ENCODE results near the gene SPATA2L. TPM values are rescaled to one million over a fixed set of nuclear protein-coding genes. Genes with fewer than 3 reads are reported as not detected.
A peak's percentile ranks its signal among the peaks of the same experiment; 100 is the strongest.

SPATA2L gene
- total and polyA plus RNA-seq, 8 donors: 9.7 to 41.4 (median 12.8) TPM; not detected in 1

DNA sequence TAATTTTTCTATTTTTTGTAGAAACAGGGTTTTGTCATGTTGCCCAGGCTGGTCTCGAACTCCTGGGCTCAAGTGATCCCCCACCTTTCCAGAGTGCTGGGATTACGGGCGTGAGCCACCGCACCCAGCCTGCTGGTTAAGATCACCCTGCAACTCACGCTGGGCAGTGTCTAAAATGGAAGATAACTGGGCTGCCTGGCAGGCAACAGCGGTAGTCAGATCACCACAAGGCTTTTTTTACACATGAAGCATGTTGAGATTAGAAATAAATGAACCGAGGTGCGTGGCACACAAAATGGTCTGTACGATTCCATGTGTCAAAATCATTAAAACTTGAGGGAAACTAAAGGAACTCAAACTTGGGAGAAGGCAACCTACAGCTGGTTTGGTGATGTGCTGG is 46.6 kb upstream of the SPATA2L start:
- H3K4me3 ChIP-seq: no peak overlapping the region
- WGBS, 5 donors: 91 to 98% (median 97%) methylated on average over 9 of the region's 9 CpGs
- H3K9me3 ChIP-seq: no peaks in the 10 kb centered on the region
- peaks cover 0 to 10% (median 6%) of the 10 kb centered on the region in 4 donors for H3K4me1 ChIP-seq
- no peak for DNase-seq
- intact Hi-C loops (cut with DNase I; ENCODE audit: low total_unique reads): no loop called here
- peaks cover 0 to 31% (median 19%) of the 10 kb centered on the region in 4 donors for H3K36me3 ChIP-seq
- no peak for TF ChIP-seq POLR2AphosphoS5 (IDR thresholded peaks at IDR 0.05)
- TF ChIP-seq, protein P1, sequence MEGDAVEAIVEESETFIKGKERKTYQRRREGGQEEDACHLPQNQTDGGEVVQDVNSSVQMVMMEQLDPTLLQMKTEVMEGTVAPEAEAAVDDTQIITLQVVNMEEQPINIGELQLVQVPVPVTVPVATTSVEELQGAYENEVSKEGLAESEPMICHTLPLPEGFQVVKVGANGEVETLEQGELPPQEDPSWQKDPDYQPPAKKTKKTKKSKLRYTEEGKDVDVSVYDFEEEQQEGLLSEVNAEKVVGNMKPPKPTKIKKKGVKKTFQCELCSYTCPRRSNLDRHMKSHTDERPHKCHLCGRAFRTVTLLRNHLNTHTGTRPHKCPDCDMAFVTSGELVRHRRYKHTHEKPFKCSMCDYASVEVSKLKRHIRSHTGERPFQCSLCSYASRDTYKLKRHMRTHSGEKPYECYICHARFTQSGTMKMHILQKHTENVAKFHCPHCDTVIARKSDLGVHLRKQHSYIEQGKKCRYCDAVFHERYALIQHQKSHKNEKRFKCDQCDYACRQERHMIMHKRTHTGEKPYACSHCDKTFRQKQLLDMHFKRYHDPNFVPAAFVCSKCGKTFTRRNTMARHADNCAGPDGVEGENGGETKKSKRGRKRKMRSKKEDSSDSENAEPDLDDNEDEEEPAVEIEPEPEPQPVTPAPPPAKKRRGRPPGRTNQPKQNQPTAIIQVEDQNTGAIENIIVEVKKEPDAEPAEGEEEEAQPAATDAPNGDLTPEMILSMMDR (IDR thresholded peaks at IDR 0.05): no peak
- TF ChIP-seq POLR2A (IDR thresholded peaks at IDR 0.05): no peak
- no peak for TF ChIP-seq EP300 (IDR thresholded peaks at IDR 0.05)
- no peaks in the 10 kb centered on the region for H3K27me3 ChIP-seq
- no peak overlapping the region for H3K27ac ChIP-seq

DNA sequence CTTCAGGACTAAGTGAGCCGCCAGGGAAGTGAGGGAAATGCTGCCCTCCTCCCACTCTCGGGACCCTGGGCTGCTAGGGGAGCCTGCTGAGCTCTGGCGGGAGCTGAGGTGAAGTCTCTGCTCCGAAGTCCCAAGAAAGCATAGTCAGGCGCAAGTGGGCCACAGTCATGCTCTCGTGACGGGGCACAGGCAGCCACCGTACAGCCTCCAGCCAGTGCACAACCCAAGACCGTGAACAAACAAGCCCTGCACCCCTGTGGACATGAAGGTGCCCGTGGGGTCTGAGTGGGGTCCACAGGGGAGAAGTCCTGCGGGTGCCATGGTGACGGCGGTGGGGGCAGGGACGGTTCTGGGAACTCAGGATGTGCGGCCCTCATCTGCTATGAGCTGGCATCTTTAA is 44.5 kb upstream of the SPATA2L start:
- 89 to 96% (median 94%) methylated on average over 13 to 15 of the region's 15 CpGs for WGBS, 5 donors
- H3K4me3 ChIP-seq: no peak overlapping the region
- intact Hi-C loops (cut with DNase I; ENCODE audit: low total_unique reads): no loop called here
- H3K9me3 ChIP-seq: no peaks in the 10 kb centered on the region
- DNase-seq: no peak
- no peaks in the 10 kb centered on the region for H3K27me3 ChIP-seq
- TF ChIP-seq EP300 (IDR thresholded peaks at IDR 0.05): no peak
- TF ChIP-seq POLR2AphosphoS5 (IDR thresholded peaks at IDR 0.05): no peak
- TF ChIP-seq, protein P1 (IDR thresholded peaks at IDR 0.05): no peak
- no peak for TF ChIP-seq POLR2A (IDR thresholded peaks at IDR 0.05)
- peaks cover 0 to 42% (median 26%) of the 10 kb centered on the region in 4 donors for H3K36me3 ChIP-seq
- no peak overlapping the region for H3K27ac ChIP-seq
- H3K4me1 ChIP-seq: peaks cover 0 to 10% (median 6%) of the 10 kb centered on the region in 4 donors

DNA sequence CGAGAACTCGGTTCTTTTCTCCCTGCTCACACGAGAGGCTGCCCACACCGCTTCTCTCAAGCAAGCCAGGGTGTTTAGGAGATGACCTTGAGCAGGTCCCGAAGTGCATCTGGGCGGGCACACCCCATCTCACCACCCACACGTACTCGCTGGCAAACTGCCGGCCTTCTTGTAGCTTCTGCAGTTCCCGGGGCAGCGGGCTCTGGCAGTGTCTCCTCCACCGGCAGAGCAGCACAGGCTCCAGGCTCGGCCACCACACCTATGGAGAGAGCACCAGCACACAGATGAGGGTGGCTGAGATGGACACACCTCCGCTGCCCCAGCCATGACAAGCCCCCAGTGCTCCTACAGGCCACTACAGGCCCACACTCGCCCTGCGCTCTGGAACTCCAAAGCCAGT is 43.3 kb upstream of the SPATA2L start:
- Histone ChIP-seq H3K9me3 (no peaks in the 10 kb centered on the region), H3K27ac (no peak overlapping the region), H3K27me3 (no peaks in the 10 kb centered on the region), H3K4me3 (no peak overlapping the region), H3K4me1 (peaks cover 0 to 6% (median 4%) of the 10 kb centered on the region in 4 donors), H3K36me3 (peaks cover 7 to 54% (median 38%) of the 10 kb centered on the region in 4 donors)
- WGBS, 5 donors: 89 to 95% (median 93%) methylated on average over 12 to 16 of the region's 16 CpGs
- peak in 1 of 2 donors; percentile 42 for DNase-seq
- intact Hi-C loops (cut with DNase I; ENCODE audit: low total_unique reads): no loop called here
- TF ChIP-seq POLR2A (IDR thresholded peaks at IDR 0.05): no peak

DNA sequence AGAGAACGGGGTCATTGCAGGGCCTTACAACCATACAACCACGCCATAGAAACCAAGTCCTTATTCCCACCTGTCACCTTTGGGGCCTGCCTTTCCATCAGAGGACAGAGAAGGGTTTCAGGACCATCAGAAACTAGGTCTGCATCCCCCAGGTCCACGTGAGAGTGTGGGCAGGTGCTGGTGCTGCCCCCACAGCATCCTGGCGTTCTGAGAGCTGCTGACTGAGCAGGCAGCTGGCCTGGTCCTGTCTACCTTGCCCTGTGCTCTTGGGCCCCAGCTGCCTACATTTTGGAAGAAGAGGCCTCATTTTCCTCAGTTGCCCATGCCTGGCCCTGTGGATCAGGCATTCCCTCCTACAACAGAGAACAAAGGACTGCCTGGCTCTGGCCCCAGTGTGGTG is 41.4 kb upstream of the SPATA2L start:
- 74 to 87% (median 84%) methylated on average over 3 to 4 of the region's 4 CpGs for WGBS, 5 donors
- Histone ChIP-seq H3K9me3 (no peaks in the 10 kb centered on the region), H3K4me1 (no peaks in the 10 kb centered on the region), H3K27me3 (no peaks in the 10 kb centered on the region), H3K27ac (no peak overlapping the region), H3K4me3 (no peak overlapping the region), H3K36me3 (peaks cover 26 to 69% (median 51%) of the 10 kb centered on the region in 4 donors)
- TF ChIP-seq POLR2A (IDR thresholded peaks at IDR 0.05) (no peak), POLR2AphosphoS5 (IDR thresholded peaks at IDR 0.05) (no peak), EP300 (IDR thresholded peaks at IDR 0.05) (no peak)
- TF ChIP-seq, protein P1 (IDR thresholded peaks at IDR 0.05): no peak
- intact Hi-C loops (cut with DNase I; ENCODE audit: low total_unique reads): no loop called here
- no peak for DNase-seq

DNA sequence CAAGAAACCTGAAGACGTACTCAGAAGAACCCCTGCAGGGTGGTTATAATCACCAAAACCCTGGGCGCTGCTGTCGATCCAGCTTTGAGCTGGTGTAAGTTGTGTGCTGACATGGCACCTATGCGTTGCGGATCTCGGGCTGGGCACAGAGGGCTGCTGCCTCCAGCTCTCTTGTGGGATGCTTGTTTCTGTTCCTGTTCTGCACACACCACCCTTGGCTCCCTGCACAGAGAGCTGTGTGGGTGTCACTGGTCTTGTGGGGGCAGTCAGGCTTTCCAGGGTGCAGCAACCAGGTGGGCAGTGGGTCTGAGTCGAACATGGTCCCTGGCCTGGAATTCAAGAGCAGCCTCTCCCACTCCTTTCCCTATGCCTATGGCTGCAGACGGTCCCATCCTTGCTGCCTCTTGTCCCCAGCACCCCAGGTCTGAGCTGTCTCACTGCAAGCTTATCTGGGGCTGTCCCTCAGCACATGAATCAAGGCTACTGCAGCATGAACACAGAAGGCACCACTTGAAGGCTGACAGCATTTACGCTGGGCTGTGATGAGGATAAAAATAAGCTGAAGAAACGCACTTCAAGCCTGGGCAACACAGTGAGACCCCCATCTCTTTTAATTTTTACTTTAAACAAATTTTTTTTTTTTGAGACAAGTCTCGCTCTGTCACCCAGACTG is 40.0 kb upstream of the SPATA2L start:
- Histone ChIP-seq H3K27me3 (no peaks in the 10 kb centered on the region), H3K4me3 (no peak overlapping the region), H3K36me3 (peaks cover 41 to 77% (median 60%) of the 10 kb centered on the region in 4 donors), H3K4me1 (no peaks in the 10 kb centered on the region), H3K27ac (no peak overlapping the region), H3K9me3 (no peaks in the 10 kb centered on the region)
- intact Hi-C loops (cut with DNase I; ENCODE audit: low total_unique reads): no loop called here
- WGBS, 5 donors: 81 to 91% (median 85%) methylated on average over 11 of the region's 11 CpGs
- DNase-seq: no peak
- TF ChIP-seq EP300 (IDR thresholded peaks at IDR 0.05) (no peak), POLR2A (IDR thresholded peaks at IDR 0.05) (no peak), POLR2AphosphoS5 (IDR thresholded peaks at IDR 0.05) (no peak)
- TF ChIP-seq, protein P1 (IDR thresholded peaks at IDR 0.05): no peak

Data from stomach (tissue), 9 donors.